ENCODE data around the gene RSRC2.
"Not testable (repeated sequence)": the region's sequence is repeated elsewhere in the genome, so short reads cannot be mapped to it uniquely, and the experiment has no call there.

RSRC2 gene

DNA sequence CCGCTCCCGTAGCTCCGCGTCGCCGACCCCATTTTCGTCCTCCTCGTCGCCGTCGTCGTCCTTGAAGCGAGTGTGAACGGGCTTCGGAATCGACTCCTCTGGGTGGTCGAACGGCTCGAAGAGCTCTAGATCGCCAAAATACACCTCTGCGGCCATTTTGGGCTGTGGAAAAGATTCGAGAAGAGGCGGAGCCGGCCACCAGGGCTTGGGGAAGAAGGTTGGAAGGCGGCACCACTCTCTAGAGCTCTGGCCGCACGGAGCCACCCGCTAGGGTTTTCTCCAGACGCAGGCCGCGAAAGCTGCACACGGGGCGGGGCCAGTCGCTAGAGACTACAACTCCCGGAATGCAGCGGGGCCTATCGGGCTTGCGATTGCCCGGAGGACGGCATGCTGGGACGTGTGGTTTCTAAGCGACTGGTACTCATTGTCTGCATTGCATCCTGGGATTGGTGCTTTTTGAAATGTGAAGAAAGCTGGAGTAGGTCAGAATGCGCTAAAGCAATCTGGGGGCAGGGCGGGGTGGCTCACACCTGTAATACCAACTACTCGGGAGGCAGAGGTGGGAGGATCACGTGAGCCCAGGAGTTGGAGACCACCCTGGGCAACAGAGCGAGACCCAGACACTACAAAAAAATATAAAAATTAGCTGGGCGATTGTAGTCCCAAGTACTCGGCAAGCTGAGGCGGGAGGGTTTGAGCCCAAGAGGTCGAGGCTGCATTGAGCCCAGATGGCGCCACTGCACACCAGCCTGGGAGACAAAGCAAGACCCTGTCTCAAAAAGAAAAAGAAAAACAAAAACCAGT, 25.8 kb downstream of the RSRC2 start, which contains the start of gene ZCCHC8:
Gene ZCCHC8, minus strand, starts transcription at position 248 of the 804 bp plus-strand sequence. Its CDS starts 92 bp downstream, at position 156.
- TF ChIP-seq CTCF (IDR thresholded peaks at IDR 0.05; ENCODE audit: insufficient read depth, missing control alignments), result peak; percentile 11
- FAIRE-seq (no peak), DNase-seq (ENCODE audit: insufficient read length, low spot score) (peak; percentile 39)

DNA sequence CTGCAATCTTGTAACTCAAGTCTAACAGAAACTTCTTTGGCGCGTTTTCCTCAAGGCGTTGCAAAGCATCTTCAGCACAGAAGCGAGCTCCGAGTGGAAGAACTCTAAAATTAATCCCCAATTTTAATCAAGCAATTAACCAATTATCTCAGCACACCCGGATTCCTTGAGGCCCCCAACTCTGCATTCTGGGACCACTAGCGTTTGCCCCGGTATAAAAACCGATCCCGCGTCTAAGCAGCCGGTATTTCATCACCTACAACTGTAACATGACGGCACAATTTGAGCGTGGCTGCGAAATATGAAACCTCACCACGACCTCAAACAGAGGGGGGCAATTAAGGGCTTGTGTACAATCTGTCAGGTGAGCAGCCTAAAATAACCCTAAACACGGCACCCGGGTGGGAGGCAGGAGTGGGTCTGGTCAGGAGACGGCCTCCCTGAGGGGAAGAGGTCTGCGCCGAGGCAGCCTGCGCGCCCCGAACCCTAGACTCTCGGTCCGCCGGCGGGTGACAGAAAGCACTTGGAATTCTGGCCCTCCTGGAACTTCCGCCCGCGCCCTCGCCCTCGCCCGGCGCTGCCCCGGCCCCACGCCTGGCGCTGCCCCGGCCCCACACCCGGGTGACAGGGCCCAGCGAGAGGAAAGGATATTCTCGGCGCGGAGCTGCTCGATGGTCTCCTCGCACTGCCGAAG, 26.6 kb downstream of the RSRC2 start:
- no peak for TF ChIP-seq CTCF (IDR thresholded peaks at IDR 0.05; ENCODE audit: insufficient read depth, missing control alignments)
- FAIRE-seq, result no peak
- no peak for DNase-seq (ENCODE audit: insufficient read length, low spot score)

DNA sequence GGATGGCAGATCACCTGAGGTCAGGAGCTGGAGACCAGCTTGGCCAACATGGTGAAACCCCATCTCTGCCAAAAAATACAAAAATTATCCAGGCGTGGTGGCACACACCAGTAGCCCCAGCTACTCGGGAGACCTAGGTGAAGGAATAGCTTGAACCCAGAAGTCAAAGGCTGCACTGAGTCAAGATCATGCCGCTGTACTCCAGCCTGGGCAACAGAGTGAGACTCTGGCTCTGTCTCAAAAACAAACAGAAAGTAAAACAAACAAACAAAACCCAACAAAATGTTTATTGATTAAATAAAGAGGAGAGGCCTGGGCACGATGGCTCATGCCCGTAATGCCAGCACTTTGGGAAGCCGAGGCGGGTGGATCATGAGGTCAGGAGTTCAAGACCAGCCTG, 31.5 kb downstream of the RSRC2 start:
- FAIRE-seq (no peak), DNase-seq (ENCODE audit: insufficient read length, low spot score) (no peak)
- no peak for TF ChIP-seq CTCF (IDR thresholded peaks at IDR 0.05; ENCODE audit: insufficient read depth, missing control alignments)

GRCh38 chr12:122493222-122493621, 33.5 kb downstream of the RSRC2 start:
- DNase-seq (ENCODE audit: insufficient read length, low spot score); FAIRE-seq: not testable (repeated sequence)

DNA sequence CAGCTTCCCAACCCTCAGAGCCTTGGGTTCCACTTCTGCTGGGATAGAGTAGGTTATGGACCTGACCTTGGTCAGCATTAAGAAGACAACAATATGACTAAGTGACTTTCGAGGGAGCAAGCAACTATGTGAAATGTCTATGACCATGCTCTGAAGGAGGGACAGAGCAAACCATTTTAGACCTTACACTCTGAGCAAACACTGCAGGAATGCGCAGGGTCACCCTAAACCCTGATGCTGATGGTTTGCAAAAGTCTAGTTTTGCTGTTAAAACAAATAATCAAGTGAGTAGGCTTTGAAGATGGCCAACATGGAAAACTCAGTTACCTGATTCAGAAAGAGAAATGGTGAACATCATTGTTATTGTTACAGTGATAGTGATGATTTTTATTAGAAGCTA, 34.7 kb downstream of the RSRC2 start:
- no peak for FAIRE-seq

DNA sequence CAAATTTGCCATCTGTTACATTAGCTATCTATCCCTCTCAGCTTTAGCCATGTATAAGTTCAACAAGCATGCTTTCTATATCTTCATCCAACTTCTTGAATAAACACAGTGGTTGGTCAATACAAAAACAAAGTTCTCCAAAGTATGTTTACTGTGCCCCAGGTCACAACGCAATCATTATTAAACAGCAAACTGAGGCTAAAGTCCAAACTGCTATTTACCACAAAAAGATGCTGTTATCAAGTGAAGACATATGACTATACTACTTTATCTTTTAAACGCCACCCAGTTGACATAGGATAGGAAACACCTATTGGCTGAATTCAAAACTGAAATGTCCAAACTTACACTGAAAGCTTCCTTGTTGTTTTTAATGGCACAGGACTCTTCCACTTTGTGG, 37.7 kb downstream of the RSRC2 start:
- TF ChIP-seq CTCF (IDR thresholded peaks at IDR 0.05; ENCODE audit: insufficient read depth, missing control alignments), result no peak
- FAIRE-seq, result no peak
- DNase-seq (ENCODE audit: insufficient read length, low spot score), result no peak

More for the DNA sequence above, 34.7 kb downstream of the RSRC2 start:
- TF ChIP-seq CTCF (IDR thresholded peaks at IDR 0.05; ENCODE audit: insufficient read depth, missing control alignments), result no peak
- DNase-seq (ENCODE audit: insufficient read length, low spot score), result no peak

- not testable (repeated sequence) for FAIRE-seq; DNase-seq (ENCODE audit: insufficient read length, low spot score)
Measured at GRCh38 chr12:122487807-122488206, 38.9 kb downstream of the RSRC2 start.

DNA sequence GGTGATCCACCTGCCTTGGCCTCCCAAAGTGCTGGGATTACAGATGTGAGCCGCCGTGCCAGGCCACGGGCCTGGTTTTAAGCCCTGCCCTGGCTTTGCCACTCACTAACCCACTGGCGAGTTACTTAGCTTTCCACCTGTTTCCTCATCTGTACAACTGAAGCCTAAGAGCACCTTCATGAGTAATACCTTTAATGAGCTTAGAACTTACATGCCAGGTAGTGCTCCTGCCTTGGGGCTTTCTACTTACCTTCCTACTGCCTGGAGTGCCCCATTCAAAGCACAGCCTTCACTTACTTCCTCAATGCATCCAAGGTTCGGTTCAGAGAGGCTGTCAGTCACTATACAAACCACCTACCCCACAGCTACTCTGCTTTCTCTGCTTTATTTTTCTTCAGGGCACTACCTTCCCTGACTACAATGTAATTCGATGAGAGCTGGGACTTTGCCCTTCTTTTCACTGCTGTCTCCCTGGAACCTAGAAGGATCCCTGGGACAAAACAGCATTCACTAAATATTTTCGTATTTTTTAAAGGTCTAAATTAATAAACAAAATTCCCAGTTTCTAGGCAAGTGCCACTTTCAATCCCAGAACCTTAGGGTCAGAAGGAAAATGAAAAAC, 39.8 kb downstream of the RSRC2 start:
- no peak for DNase-seq (ENCODE audit: insufficient read length, low spot score)
- FAIRE-seq, result no peak
- no peak for TF ChIP-seq CTCF (IDR thresholded peaks at IDR 0.05; ENCODE audit: insufficient read depth, missing control alignments)

- not testable (repeated sequence) for FAIRE-seq; DNase-seq (ENCODE audit: insufficient read length, low spot score)
Measured at GRCh38 chr12:122486360-122486759, 40.4 kb downstream of the RSRC2 start.

DNA sequence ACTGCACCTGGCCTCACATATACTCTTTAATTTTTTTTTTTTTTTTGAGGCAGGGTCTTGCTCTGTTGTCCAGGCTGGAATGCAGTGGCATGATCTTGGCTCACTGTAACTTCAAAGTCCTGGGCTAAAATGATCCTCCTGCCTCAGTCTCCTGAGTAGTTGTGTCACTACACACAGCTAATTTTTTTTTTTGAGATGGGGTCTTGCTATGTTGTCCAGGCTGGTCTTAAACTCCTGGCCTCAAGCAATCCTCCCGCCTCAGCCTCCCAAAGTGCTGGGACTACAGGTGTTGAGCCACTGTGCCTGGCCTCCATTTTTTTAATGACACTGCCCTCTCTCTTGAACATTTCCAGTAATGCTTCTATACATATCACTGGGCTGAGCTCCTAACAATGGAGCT, 42.4 kb downstream of the RSRC2 start:
- FAIRE-seq; DNase-seq (ENCODE audit: insufficient read length, low spot score): not testable (repeated sequence)
